ENCODE results near the gene CAP2. TPM values are rescaled to one million over a fixed set of nuclear protein-coding genes. Genes with fewer than 3 reads are reported as not detected.

CAP2 gene
- total and polyA plus RNA-seq, 9 donors = 2.0 to 21.7 (median 5.0) TPM

GRCh38 chr6:17485946-17486345 lies 92.6 kb downstream of the CAP2 start:
- WGBS, 3 donors = 97 to 98% (median 98%) methylated on average over 2 of the region's 2 CpGs
- intact Hi-C loops (cut with DNase I) = no loop called here

GRCh38 chr6:17486680-17487079 lies 93.3 kb downstream of the CAP2 start:
- intact Hi-C loops (cut with DNase I) = no loop called here
- Histone ChIP-seq H3K9me3 (no peaks in the 10 kb centered on the region), H3K4me3 (no peak overlapping the region), H3K36me3 (no peaks in the 10 kb centered on the region), H3K27ac (no peak overlapping the region), H3K4me1 (ENCODE audit: insufficient read depth) (no peaks in the 10 kb centered on the region), H3K27me3 (no peaks in the 10 kb centered on the region)
- WGBS, 3 donors = 96 to 98% (median 97%) methylated on average over 4 of the region's 4 CpGs
- TF ChIP-seq EP300 (IDR thresholded peaks at IDR 0.05) = no peak
- no peak for TF ChIP-seq POLR2A (IDR thresholded peaks at IDR 0.05)
- TF ChIP-seq CTCF (IDR thresholded peaks at IDR 0.05) = no peak
- no peak for DNase-seq

More at GRCh38 chr6:17485946-17486345, 92.6 kb downstream of the CAP2 start:
- Histone ChIP-seq H3K36me3 (no peaks in the 10 kb centered on the region), H3K9me3 (no peaks in the 10 kb centered on the region), H3K27me3 (no peaks in the 10 kb centered on the region), H3K4me3 (no peak overlapping the region), H3K27ac (no peak overlapping the region), H3K4me1 (ENCODE audit: insufficient read depth) (no peaks in the 10 kb centered on the region)
- TF ChIP-seq POLR2A (IDR thresholded peaks at IDR 0.05) (no peak), CTCF (IDR thresholded peaks at IDR 0.05) (no peak)
- DNase-seq = no peak

GRCh38 chr6:17490724-17491123 lies 97.3 kb downstream of the CAP2 start:
- TF ChIP-seq EP300 (IDR thresholded peaks at IDR 0.05) (no peak), POLR2A (IDR thresholded peaks at IDR 0.05) (no peak), CTCF (IDR thresholded peaks at IDR 0.05) (no peak)
- intact Hi-C loops (cut with DNase I) = no loop called here
- H3K27me3 ChIP-seq = no peaks in the 10 kb centered on the region
- no peak overlapping the region for H3K4me3 ChIP-seq
- H3K36me3 ChIP-seq = no peaks in the 10 kb centered on the region
- no peak for DNase-seq
- H3K4me1 ChIP-seq (ENCODE audit: insufficient read depth) = peaks cover 2% of the 10 kb centered on the region
- H3K27ac ChIP-seq = no peak overlapping the region
- WGBS, 3 donors = 79 to 82% (median 79%) methylated on average over 4 of the region's 4 CpGs
- no peaks in the 10 kb centered on the region for H3K9me3 ChIP-seq

- no peak for DNase-seq
- Histone ChIP-seq H3K4me1 (ENCODE audit: insufficient read depth) (peaks cover 2% of the 10 kb centered on the region), H3K4me3 (no peak overlapping the region), H3K36me3 (no peaks in the 10 kb centered on the region), H3K27ac (no peak overlapping the region), H3K9me3 (no peaks in the 10 kb centered on the region), H3K27me3 (no peaks in the 10 kb centered on the region)
- WGBS, 3 donors = 71 to 85% (median 84%) methylated on average over 10 of the region's 10 CpGs
- TF ChIP-seq POLR2A (IDR thresholded peaks at IDR 0.05) = no peak
- TF ChIP-seq EP300 (IDR thresholded peaks at IDR 0.05) = no peak
- intact Hi-C loops (cut with DNase I) = no loop called here
Observed at GRCh38 chr6:17491416-17492142, 98.2 kb downstream of the CAP2 start.

GRCh38 chr6:17492350-17492749 lies 99.0 kb downstream of the CAP2 start:
- intact Hi-C loops (cut with DNase I) = no loop called here
- no peak overlapping the region for H3K4me3 ChIP-seq

More at GRCh38 chr6:17492350-17492749, 99.0 kb downstream of the CAP2 start:
- no peaks in the 10 kb centered on the region for H3K36me3 ChIP-seq
- H3K4me1 ChIP-seq (ENCODE audit: insufficient read depth) = peaks cover 2% of the 10 kb centered on the region
- WGBS, 3 donors = 44 to 53% (median 47%) methylated on average over 6 of the region's 6 CpGs
- no peaks in the 10 kb centered on the region for H3K9me3 ChIP-seq
- H3K27me3 ChIP-seq = no peaks in the 10 kb centered on the region
- no peak for DNase-seq
- H3K27ac ChIP-seq = no peak overlapping the region
- TF ChIP-seq CTCF (IDR thresholded peaks at IDR 0.05) (no peak), EP300 (IDR thresholded peaks at IDR 0.05) (no peak), POLR2A (IDR thresholded peaks at IDR 0.05) (no peak)
